Epidermal melanocyte (primary cell): ENCODE measurements around the gene SPINT1.

ENCODE experiments used
- DNase-seq: peaks from one replicate; pipeline ENCODE4 v3.0.0; 2011; ENCODE audit warnings: low spot score; ENCODE audit not compliant: insufficient read length

Gene SPINT1

DNA sequence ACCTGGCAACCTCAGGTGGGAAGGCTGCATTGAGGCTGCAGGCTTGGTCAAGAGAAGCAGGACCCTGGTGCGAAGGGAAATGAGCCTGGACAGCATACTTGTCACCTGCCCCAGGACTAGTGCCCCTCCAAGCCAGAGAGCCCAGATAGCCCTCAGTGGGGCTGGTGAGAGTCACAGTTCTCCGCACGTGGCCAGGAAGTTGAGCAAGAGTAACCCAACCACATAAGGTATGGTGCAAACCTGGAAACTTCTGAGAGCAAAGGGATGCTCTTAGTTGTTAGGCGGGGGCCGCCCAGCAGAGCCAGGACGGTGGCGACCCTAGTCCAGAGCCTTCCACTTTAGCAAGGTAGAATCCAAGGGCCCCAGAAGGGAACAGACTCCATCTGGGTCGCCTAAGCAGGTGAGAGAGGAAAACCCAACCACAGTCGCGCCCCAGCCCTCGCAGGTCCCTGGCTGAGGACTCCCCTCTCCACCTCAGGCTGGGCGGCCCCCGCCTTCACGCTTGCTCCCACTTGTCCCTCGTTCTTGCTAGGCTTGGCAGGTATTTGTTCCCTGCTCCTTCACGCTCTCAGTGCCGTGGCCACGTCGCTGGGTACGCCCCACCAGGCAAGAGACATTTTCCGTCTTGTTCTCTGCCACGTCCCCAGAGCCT is 49.3 kb downstream of the SPINT1 start:
- DNase-seq = no peak

DNA sequence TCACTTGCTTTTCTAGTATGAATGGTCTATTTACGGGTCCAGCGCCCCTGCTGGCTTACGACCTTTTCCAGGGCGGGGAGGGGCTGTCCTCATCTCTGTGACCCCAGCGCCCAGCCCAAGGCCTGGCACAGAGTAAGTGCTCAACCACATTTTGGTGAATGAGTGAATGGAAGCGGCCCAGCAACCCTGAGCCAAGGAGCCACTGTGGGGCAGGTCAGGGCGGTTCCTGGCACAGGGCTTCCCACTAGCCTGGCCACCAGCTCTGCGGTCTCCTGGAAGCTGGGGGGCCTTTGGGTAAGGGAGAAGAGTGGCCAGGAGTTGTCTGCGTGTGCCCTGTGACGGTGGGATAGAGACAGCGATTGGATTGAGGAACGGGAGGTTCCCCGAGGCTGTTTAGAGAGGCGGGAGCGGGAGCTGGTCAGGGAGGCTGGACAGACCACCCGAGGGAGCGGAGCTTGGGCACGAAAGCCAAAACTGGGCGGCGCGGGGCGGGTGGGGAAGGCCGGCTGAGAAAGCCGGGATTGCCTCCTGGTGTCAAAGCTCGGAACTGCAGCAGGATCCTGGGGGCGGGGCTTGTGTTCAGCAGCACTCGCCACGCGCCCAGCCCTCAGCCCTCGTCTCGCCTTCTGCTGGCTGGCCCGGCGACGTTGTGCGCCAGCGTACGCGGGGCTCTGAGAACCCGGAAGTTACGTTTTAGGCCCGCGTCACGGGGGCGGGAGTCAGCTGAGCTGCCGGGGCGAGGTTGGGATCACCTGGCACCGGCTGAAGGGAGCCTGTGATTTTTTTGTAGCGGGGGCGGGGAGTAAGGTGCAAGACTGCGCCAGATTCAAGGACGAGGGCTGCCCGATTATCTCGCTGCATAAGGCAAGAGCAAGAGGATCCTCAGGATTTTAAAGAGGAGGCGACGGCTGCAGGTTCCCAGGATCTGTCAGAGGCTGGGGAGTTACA is 50.2 kb downstream of the SPINT1 start, which contains the start of gene VPS18:
Gene VPS18, plus strand, starts transcription at position 718 of the 948 bp plus-strand sequence. CDS start 319 bp downstream, outside the sequence.
- DNase-seq = peak; percentile 76

DNA sequence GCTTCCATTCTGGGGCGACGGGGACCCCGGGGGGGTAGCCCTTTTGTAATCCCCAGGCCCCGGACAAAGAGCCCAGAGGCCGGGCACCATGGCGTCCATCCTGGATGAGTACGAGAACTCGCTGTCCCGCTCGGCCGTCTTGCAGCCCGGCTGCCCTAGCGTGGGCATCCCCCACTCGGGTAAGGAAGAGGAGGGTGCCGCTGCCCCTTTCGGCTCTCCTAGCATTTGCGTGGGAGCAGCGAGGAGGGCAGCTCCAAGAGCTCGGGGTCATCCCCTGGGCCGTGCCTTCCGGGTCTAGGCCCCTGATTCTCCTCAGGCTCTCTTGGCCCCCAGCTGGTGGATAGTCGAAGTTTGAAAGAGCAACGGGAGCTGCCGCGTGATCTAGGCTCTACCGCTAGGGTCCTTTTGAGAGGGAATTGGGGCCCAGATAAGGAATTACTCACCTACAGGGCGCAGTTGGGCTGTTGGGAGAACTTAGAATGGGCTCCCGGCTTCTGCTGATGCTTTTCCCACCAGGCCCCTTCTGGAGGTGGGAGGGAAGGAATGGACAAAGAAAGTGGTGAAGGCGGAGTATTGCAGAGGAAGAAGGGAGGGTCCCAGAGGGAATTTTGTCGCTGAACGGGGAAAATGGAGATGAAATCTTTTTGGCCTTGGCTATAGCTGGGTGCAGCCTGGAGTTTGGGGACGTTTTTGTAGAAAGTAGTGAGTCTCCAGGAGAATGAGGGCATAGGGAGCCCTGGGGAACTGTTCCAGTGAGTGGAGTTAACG is 51.0 kb downstream of the SPINT1 start:
- peak; percentile 61 for DNase-seq

DNA sequence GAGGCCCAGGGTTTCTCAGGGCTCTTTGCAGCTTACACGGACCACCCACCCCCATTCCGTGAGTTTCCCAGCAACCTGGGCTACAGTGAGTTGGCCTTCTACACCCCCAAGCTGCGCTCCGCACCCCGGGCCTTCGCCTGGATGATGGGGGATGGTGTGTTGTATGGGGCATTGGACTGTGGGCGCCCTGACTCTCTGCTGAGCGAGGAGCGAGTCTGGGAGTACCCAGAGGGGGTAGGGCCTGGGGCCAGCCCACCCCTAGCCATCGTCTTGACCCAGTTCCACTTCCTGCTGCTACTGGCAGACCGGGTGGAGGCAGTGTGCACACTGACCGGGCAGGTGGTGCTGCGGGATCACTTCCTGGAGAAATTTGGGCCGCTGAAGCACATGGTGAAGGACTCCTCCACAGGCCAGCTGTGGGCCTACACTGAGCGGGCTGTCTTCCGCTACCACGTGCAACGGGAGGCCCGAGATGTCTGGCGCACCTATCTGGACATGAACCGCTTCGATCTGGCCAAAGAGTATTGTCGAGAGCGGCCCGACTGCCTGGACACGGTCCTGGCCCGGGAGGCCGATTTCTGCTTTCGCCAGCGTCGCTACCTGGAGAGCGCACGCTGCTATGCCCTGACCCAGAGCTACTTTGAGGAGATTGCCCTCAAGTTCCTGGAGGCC is 55.8 kb downstream of the SPINT1 start:
- no peak for DNase-seq

DNA sequence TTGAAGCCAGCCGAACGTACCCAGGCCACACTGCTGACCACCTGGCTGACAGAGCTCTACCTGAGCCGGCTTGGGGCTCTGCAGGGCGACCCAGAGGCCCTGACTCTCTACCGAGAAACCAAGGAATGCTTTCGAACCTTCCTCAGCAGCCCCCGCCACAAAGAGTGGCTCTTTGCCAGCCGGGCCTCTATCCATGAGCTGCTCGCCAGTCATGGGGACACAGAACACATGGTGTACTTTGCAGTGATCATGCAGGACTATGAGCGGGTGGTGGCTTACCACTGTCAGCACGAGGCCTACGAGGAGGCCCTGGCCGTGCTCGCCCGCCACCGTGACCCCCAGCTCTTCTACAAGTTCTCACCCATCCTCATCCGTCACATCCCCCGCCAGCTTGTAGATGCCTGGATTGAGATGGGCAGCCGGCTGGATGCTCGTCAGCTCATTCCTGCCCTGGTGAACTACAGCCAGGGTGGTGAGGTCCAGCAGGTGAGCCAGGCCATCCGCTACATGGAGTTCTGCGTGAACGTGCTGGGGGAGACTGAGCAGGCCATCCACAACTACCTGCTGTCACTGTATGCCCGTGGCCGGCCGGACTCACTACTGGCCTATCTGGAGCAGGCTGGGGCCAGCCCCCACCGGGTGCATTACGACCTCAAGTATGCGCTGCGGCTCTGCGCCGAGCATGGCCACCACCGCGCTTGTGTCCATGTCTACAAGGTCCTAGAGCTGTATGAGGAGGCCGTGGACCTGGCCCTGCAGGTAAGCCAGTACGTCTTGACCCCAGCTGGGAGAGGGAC is 56.6 kb downstream of the SPINT1 start:
- no peak for DNase-seq

DNA sequence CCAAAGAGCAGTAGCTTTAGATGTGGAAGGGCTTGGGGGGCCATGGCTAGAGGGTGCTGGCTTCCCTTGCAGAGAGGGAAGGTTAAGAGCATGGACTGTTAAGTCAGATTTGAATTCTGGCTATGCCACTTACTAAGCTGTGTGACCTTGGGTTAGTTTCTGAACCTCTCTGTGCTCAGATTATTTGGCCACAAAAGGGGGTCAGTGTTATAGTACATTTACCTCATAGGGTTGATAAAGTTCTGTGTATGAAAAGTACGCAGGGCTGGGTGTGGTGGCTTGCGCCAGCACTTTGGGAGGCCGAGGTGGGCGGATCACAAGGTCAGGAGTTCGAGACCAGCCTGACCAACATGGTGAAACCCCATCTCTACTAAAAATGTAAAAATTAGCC is 57.2 kb downstream of the SPINT1 start:
- no peak for DNase-seq

DNA sequence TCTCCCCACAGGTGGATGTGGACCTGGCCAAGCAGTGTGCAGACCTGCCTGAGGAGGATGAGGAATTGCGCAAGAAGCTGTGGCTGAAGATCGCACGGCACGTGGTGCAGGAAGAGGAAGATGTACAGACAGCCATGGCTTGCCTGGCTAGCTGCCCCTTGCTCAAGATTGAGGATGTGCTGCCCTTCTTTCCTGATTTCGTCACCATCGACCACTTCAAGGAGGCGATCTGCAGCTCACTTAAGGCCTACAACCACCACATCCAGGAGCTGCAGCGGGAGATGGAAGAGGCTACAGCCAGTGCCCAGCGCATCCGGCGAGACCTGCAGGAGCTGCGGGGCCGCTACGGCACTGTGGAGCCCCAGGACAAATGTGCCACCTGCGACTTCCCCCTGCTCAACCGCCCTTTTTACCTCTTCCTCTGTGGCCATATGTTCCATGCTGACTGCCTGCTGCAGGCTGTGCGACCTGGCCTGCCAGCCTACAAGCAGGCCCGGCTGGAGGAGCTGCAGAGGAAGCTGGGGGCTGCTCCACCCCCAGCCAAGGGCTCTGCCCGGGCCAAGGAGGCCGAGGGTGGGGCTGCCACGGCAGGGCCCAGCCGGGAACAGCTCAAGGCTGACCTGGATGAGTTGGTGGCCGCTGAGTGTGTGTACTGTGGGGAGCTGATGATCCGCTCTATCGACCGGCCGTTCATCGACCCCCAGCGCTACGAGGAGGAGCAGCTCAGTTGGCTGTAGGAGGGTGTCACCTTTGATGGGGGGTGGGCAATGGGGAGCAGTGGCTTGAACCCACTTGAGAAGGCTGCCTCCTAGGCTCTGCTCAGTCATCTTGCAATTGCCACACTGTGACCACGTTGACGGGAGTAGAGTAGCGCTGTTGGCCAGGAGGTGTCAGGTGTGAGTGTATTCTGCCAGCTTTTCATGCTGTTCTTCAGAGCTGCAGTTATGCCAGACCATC is 59.0 kb downstream of the SPINT1 start:
- DNase-seq = no peak

DNA sequence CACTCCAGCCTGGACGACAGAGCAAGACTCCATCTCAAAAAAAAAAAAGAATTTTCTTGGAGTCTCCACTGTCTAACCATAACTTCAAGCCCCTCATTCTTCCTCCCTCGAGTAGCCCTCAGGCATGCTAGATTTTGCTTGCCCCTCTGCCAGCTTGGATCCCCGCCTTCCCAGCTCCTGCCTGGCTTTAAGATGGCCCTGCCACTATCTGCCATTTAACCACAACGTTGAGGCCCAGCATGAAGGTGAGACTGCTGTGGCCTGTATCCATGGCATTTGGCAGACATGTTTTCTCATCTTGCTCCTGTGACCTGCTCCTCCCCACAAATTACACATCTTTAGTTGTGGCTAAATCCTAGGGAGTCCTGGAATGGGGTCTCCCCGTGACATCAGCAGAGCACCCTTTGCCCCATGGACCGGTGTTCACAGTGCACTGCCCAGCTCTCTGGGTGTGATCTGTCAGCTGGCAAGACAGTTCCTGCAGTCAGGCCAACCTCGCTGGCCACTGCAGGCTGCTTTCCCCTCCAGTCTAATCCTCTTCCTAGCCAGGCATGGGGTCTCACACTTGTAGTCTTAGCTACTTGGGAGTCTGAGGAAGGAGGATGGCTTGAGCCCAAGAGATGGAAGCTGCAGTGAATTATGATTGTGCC is 60.8 kb downstream of the SPINT1 start:
- DNase-seq = no peak

DNA sequence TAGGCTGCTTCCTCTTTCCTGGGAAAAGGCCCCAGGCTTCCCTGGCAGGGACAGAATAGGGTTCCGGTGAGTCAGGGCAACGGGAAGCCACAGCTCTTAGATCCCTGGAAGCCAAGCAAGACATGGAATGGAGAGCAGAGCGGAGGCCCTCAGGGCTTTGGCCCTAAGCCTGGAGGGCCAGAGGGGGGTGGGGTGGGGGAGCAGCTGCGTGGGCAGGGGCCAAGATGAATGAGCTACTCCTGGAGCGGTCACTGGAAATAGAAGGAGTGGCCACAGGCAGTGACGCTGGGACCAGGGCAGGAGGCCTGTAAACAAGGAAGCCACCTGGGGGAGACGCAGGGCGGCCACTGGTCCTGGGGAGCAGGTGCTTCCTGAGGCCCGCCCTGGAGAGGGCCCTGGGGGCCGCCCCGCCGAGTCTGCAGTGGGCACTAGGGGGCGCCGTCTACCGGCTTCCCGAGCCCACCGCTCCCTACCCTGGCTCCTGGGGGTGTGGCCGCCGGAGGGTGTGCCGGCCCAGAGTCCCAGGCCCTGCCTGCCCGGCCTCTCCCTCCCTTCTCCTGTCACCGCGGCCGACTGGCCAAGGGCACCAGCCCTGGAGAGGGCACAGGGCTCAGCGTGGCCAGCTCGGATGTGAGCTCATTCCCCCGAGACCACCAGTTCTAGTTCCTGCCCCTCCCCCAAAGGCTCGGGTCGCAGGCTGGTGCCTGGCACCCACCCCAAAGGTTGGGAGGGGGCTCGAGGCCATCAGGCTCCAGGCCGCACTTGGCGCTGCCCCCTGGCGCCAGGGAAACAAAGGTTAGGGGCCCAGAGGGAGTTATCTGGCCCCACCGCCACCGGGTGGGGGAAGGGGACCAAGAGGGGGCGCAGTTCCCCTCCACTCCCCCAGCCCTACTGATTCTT is 62.5 kb downstream of the SPINT1 start:
- peak; percentile 64 for DNase-seq

DNA sequence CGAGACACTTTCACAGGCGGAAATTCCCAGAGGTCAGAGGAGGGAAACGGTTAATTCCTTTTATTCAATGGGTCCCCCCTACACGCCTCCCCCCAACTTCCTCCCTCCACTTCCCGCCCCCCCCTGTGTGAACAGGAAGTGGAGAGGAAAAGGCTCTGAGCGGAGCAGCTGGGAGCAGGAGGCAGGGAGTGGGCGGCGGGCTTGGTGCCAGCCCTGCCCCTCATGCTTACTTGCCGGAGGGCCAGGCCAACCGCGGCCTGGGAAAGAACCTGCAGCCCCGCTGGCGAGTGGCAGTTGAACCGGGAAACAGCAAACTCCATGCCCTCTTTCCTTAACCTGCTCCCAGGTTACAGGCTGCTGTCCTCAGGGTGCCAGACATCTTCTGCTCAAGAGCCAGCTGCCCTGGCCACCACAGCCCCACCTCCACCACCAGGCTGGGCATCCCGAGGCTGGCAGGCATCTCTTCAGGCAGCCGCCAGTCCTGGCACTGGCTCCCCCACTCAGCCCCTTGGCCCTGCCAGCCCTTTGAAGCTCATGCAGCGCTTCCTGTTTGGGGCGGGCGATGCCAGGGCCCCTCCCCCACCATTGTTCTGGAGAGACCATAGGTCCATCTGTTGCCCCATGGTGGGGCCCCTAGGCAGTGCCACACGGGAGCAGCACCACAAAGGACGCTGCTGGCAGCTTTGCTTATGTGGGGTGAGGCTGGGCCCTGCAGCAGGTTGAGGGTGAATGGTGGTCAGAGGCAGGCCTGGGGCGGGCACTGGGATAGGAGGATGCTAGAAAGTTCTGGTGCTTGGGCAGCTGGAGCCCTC is 63.3 kb downstream of the SPINT1 start:
- no peak for DNase-seq
